K562 (cell line): Measurements from ENCODE around the gene S100A8. TPM values are rescaled to one million over a fixed set of nuclear protein-coding genes. Genes with fewer than 3 reads are reported as not detected.

Source experiments
- ADNP ChIP-seq: fragments of 200-800 bp; sonication (Bioruptor generic); IDR thresholded peaks from 2 replicates; pipeline ENCODE4 v1.6.1; 2016; ENCODE audit warnings: missing genetic modification characterization, missing compliant biosample characterization
- CBFA2T2 ChIP-seq: fragments of 450-650 bp; conservative IDR thresholded peaks from 2 replicates; pipeline ENCODE4 v1.6.1; 2017; ENCODE audit warnings: mild to moderate bottlenecking
- CREM ChIP-seq: IDR thresholded peaks from 2 replicates; pipeline ENCODE4 v1.6.1; 2014; ENCODE audit warnings: antibody characterized with exemption, low read depth
- ESRRA ChIP-seq: fragments of 450-650 bp; IDR thresholded peaks from 2 replicates; pipeline ENCODE4 v1.6.1; 2014; ENCODE audit warnings: low read depth, mild to moderate bottlenecking, moderate library complexity, borderline replicate concordance
- GTF2E2 ChIP-seq: fragments of 200-800 bp; sonication (Bioruptor generic); IDR thresholded peaks from 2 replicates; pipeline ENCODE4 v1.6.1; 2016; ENCODE audit warnings: missing genetic modification characterization, missing compliant biosample characterization
- MBD2 ChIP-seq: sonication (generic); IDR thresholded peaks from 2 replicates; pipeline ENCODE4 v1.6.1; 2016; ENCODE audit warnings: low read depth, borderline replicate concordance
- NCOR1 ChIP-seq: fragments of 450-650 bp; IDR thresholded peaks from 2 replicates; pipeline ENCODE4 v1.6.1; 2016; ENCODE audit warnings: mild to moderate bottlenecking, moderate library complexity
- SMARCC2 ChIP-seq: fragments of 450-650 bp; IDR thresholded peaks from 2 replicates; pipeline ENCODE4 v1.6.1; 2017; ENCODE audit warnings: antibody characterized with exemption, moderate library complexity, mild to moderate bottlenecking, low read depth
- ZKSCAN8 ChIP-seq: fragments of 200-800 bp; sonication (Bioruptor generic); IDR thresholded peaks from 2 replicates; pipeline ENCODE4 v1.6.1; 2016; ENCODE audit warnings: missing genetic modification characterization, missing compliant biosample characterization
- ZSCAN32 ChIP-seq: fragments of 450-650 bp; formaldehyde crosslinking; IDR thresholded peaks from 2 replicates; pipeline ENCODE4 v1.4.0; 2020; ENCODE audit warnings: mild to moderate bottlenecking, moderate library complexity
- polyA plus RNA-seq, 8 experiments: library from polyadenylated mRNA; depleted of rRNA in 4 of 8; stranded (reverse) in 5 of 8; unstranded in 3 of 8; fragments of >200 nt; fragmentation: Nextera tagmentation in 2 of 8; fragmentation: Illumina TruSeq in 1 of 8; extraction: Ambion mirVana in 2 of 8; extraction: Trizol in 1 of 8; gene quantifications; 2 replicates each; pipeline versions ENCODE4 v1.2.1 to v1.2.3, GENCODE V29; 2011 to 2014; ENCODE audit warnings: inconsistent platforms in 1 of 8, missing spikeins in 1 of 8
- total RNA-seq, 7 experiments: library from RNA; depleted of rRNA in 6 of 7; stranded (reverse); fragments of >200 nt in 6 of 7; fragmentation: Illumina TruSeq in 2 of 7; extraction: Trizol in 2 of 7; gene quantifications; 2 replicates each; pipeline versions ENCODE4 v1.2.1 to v1.2.3, GENCODE V29; 2011 to 2021; ENCODE audit warnings: low replicate concordance in 1 of 7
- TF ChIP-seq, protein P1 (sequence below): IDR thresholded peaks from 3 replicates; pipeline ENCODE4 v1.6.1; 2011; ENCODE audit warnings: borderline replicate concordance, mild to moderate bottlenecking, moderate library complexity; ENCODE audit not compliant: insufficient read length; ENCODE audit errors: extremely low read depth
- TF ChIP-seq, protein P2 (sequence below): fragments of 200-800 bp; sonication (Bioruptor generic); IDR thresholded peaks from 2 replicates; pipeline ENCODE4 v1.6.1; 2017; ENCODE audit warnings: missing genetic modification characterization, missing compliant biosample characterization
- TF ChIP-seq, protein P3 (sequence below): IDR thresholded peaks from 2 replicates; pipeline ENCODE4 v1.6.1; 2014; ENCODE audit warnings: antibody characterized with exemption
- TF ChIP-seq, protein P4 (sequence below): IDR thresholded peaks from 3 replicates; pipeline ENCODE4 v1.6.1; 2011; ENCODE audit warnings: borderline replicate concordance, mild to moderate bottlenecking; ENCODE audit not compliant: insufficient read length, insufficient read depth
- TF ChIP-seq, protein P5 (sequence below): fragments of 250-450 bp; sonication (Bioruptor Pico); IDR thresholded peaks from 2 replicates; pipeline ENCODE4 v1.8.0; 2022; ENCODE audit warnings: moderate library complexity, mild to moderate bottlenecking, inconsistent platforms
- TF ChIP-seq, protein P6 (sequence below): fragments of 450-650 bp; IDR thresholded peaks from 2 replicates; pipeline ENCODE4 v1.6.1; 2017; ENCODE audit warnings: antibody characterized with exemption

The S100A8 gene
- total and polyA plus RNA-seq, 9 of the 15 experiments (the other 6 are each of a cell fraction or from before 2014, with no cell fraction given) = 0.15 to 0.60 TPM; not detected in 7

DNA sequence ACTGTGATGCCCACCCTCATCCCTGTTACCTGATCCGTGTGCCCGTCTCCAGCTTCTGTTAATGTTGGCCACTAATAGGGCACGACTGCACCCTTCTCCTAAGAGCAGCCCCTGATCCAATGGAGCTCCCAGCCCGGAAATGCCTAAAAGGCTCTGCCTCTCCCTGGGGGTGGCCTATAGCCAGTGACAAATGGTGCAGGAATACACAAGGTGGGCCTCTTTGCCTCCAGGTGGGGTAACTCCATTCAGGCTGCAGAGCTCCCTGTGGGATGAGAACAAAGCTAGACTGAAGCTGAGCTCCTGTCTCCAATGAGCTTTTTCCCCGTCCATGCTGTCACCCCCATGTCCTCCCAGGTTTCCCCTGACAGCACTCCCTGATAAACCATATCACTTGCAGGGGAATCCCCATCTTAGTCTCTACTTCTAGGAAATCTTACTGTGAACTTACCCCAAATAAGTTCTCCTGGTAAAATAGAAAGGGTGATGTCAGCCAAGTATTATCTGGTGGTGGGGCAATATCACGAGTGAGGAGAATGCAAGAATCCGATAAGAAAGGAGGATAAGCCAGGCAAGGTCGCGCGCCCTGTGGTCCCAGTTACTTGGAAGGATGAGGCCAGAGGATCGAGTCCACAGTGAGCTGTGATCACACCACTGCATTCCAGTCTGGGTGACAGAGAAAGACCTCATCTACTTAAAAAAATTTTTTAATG is 44.0 kb upstream of the S100A8 start (continued):
- TF ChIP-seq, protein P1, sequence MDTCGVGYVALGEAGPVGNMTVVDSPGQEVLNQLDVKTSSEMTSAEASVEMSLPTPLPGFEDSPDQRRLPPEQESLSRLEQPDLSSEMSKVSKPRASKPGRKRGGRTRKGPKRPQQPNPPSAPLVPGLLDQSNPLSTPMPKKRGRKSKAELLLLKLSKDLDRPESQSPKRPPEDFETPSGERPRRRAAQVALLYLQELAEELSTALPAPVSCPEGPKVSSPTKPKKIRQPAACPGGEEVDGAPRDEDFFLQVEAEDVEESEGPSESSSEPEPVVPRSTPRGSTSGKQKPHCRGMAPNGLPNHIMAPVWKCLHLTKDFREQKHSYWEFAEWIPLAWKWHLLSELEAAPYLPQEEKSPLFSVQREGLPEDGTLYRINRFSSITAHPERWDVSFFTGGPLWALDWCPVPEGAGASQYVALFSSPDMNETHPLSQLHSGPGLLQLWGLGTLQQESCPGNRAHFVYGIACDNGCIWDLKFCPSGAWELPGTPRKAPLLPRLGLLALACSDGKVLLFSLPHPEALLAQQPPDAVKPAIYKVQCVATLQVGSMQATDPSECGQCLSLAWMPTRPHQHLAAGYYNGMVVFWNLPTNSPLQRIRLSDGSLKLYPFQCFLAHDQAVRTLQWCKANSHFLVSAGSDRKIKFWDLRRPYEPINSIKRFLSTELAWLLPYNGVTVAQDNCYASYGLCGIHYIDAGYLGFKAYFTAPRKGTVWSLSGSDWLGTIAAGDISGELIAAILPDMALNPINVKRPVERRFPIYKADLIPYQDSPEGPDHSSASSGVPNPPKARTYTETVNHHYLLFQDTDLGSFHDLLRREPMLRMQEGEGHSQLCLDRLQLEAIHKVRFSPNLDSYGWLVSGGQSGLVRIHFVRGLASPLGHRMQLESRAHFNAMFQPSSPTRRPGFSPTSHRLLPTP = peak; percentile 78
- TF ChIP-seq, protein P2, sequence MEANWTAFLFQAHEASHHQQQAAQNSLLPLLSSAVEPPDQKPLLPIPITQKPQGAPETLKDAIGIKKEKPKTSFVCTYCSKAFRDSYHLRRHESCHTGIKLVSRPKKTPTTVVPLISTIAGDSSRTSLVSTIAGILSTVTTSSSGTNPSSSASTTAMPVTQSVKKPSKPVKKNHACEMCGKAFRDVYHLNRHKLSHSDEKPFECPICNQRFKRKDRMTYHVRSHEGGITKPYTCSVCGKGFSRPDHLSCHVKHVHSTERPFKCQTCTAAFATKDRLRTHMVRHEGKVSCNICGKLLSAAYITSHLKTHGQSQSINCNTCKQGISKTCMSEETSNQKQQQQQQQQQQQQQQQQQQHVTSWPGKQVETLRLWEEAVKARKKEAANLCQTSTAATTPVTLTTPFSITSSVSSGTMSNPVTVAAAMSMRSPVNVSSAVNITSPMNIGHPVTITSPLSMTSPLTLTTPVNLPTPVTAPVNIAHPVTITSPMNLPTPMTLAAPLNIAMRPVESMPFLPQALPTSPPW (CRISPR knock-in tag) = peak; percentile 33; the same call in 1 of the 2 replicates
- TF ChIP-seq SMARCC2 (no peak), ADNP (tag) (peak; percentile 94), ZKSCAN8 (CRISPR knock-in tag) (no peak), CBFA2T2 (peak; percentile 63; the same call in 1 of the 2 replicates), NCOR1 (peak; percentile 69), GTF2E2 (tag) (no peak), ESRRA (peak; percentile 79; the same call in 1 of the 2 replicates), ZSCAN32 (CRISPR knock-in tag) (no peak), MBD2 (peak; percentile 38; the same call in 1 of the 2 replicates), CREM (no peak)
- TF ChIP-seq, protein P3, sequence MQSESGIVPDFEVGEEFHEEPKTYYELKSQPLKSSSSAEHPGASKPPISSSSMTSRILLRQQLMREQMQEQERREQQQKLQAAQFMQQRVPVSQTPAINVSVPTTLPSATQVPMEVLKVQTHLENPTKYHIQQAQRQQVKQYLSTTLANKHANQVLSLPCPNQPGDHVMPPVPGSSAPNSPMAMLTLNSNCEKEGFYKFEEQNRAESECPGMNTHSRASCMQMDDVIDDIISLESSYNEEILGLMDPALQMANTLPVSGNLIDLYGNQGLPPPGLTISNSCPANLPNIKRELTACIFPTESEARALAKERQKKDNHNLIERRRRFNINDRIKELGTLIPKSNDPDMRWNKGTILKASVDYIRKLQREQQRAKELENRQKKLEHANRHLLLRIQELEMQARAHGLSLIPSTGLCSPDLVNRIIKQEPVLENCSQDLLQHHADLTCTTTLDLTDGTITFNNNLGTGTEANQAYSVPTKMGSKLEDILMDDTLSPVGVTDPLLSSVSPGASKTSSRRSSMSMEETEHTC = peak; percentile 89
- TF ChIP-seq, protein P4, sequence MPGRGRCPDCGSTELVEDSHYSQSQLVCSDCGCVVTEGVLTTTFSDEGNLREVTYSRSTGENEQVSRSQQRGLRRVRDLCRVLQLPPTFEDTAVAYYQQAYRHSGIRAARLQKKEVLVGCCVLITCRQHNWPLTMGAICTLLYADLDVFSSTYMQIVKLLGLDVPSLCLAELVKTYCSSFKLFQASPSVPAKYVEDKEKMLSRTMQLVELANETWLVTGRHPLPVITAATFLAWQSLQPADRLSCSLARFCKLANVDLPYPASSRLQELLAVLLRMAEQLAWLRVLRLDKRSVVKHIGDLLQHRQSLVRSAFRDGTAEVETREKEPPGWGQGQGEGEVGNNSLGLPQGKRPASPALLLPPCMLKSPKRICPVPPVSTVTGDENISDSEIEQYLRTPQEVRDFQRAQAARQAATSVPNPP = no peak
- TF ChIP-seq, protein P5, sequence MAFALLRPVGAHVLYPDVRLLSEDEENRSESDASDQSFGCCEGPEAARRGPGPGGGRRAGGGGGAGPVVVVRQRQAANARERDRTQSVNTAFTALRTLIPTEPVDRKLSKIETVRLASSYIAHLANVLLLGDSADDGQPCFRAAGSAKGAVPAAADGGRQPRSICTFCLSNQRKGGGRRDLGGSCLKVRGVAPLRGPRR (CRISPR knock-in tag) = no peak
- TF ChIP-seq, protein P6, sequence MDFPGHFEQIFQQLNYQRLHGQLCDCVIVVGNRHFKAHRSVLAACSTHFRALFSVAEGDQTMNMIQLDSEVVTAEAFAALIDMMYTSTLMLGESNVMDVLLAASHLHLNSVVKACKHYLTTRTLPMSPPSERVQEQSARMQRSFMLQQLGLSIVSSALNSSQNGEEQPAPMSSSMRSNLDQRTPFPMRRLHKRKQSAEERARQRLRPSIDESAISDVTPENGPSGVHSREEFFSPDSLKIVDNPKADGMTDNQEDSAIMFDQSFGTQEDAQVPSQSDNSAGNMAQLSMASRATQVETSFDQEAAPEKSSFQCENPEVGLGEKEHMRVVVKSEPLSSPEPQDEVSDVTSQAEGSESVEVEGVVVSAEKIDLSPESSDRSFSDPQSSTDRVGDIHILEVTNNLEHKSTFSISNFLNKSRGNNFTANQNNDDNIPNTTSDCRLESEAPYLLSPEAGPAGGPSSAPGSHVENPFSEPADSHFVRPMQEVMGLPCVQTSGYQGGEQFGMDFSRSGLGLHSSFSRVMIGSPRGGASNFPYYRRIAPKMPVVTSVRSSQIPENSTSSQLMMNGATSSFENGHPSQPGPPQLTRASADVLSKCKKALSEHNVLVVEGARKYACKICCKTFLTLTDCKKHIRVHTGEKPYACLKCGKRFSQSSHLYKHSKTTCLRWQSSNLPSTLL = 0 out of 2 replicates have a peak, but pooled peaks have one; percentile 33
